ENCODE results near the gene CFAP46.

DNA sequence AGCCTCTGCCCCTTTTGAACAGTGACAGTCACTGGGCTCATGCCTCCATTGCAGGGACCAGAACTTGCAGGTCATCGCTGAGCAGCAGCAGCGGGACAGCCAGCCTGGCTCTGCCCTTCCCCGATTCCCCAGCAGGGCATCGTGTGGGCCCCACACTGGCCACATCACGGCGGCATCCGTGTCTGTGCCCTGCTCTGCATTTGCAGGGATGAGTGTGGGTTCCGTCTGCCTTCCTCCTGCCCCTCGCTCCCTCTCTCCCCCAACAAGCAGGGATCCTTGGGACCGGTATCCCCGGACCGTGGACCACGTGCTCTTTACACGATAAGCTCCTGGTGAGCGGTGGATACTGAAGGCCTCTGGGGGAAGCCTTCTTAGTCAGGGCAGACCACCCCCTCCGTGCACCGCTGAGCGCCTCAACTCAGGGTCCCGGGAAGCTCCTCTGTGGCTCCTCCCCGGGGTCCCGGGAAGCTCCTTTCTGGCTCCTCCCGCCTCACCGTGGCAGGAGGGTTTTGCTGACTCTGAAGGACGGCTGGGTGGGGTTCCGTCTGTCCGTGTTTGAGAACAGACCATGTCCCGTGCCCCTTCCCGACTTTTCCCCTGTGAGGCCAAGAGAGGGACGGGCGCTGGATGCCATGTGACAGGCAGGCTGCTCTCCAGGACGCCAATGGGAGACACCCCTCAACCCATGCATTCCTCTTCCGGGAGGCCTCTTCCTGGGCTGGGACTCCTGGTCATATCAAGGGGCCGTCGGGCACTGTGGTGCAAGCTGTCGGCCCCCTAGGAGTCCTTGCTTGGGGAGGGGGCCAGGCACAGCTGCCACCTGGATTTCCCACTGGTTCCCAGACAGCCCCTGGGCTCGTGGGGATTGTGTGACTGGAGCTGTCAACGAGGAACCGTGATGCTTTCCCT lies 132.9 kb downstream of the CFAP46 start:
- TF ChIP-seq CREM (CRISPR knock-in tag; IDR thresholded peaks at IDR 0.05) (no peak), CREB1 (CRISPR knock-in tag; IDR thresholded peaks at IDR 0.05) (no peak), ELF4 (CRISPR knock-in tag; IDR thresholded peaks at IDR 0.05; ENCODE audit: low read depth) (no peak), FOXJ3 (CRISPR knock-in tag; IDR thresholded peaks at IDR 0.05; ENCODE audit: borderline replicate concordance) (no peak), ZNF219 (CRISPR knock-in tag; IDR thresholded peaks at IDR 0.05; ENCODE audit: borderline replicate concordance) (no peak), RORB (CRISPR knock-in tag; IDR thresholded peaks at IDR 0.05) (no peak), CBFB (CRISPR knock-in tag; IDR thresholded peaks at IDR 0.05; ENCODE audit: low read depth) (no peak)
- TF ChIP-seq, protein P1, sequence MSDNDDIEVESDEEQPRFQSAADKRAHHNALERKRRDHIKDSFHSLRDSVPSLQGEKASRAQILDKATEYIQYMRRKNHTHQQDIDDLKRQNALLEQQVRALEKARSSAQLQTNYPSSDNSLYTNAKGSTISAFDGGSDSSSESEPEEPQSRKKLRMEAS (CRISPR knock-in tag; IDR thresholded peaks at IDR 0.05): no peak
- TF ChIP-seq, protein P2, sequence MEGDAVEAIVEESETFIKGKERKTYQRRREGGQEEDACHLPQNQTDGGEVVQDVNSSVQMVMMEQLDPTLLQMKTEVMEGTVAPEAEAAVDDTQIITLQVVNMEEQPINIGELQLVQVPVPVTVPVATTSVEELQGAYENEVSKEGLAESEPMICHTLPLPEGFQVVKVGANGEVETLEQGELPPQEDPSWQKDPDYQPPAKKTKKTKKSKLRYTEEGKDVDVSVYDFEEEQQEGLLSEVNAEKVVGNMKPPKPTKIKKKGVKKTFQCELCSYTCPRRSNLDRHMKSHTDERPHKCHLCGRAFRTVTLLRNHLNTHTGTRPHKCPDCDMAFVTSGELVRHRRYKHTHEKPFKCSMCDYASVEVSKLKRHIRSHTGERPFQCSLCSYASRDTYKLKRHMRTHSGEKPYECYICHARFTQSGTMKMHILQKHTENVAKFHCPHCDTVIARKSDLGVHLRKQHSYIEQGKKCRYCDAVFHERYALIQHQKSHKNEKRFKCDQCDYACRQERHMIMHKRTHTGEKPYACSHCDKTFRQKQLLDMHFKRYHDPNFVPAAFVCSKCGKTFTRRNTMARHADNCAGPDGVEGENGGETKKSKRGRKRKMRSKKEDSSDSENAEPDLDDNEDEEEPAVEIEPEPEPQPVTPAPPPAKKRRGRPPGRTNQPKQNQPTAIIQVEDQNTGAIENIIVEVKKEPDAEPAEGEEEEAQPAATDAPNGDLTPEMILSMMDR (IDR thresholded peaks at IDR 0.05): no peak
- TF ChIP-seq, protein P3, sequence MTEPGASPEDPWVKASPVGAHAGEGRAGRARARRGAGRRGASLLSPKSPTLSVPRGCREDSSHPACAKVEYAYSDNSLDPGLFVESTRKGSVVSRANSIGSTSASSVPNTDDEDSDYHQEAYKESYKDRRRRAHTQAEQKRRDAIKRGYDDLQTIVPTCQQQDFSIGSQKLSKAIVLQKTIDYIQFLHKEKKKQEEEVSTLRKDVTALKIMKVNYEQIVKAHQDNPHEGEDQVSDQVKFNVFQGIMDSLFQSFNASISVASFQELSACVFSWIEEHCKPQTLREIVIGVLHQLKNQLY (CRISPR knock-in tag; IDR thresholded peaks at IDR 0.05): no peak
